HepG2 (cell line): ENCODE measurements around the gene LENEP. TPM values are rescaled to one million over a fixed set of nuclear protein-coding genes. Genes with fewer than 3 reads are reported as not detected.

Source experiments
- BRD4 ChIP-seq: sonication (generic); formaldehyde crosslinking; IDR thresholded peaks from 2 replicates; pipeline ENCODE4 v1.4.0; 2020; ENCODE audit warnings: missing genetic modification reagents
- GRHL1 ChIP-seq: sonication (generic); formaldehyde crosslinking; conservative IDR thresholded peaks from 2 replicates; pipeline ENCODE4 v1.8.0; 2022; ENCODE audit warnings: missing genetic modification reagents
- HNF4G ChIP-seq, 2 experiments: sonication (generic) in 1 of 2; formaldehyde crosslinking in 1 of 2; IDR thresholded peaks; 2 replicates each; pipeline versions ENCODE4 v1.4.0 to v1.6.1; 2011 to 2020; ENCODE audit warnings: borderline replicate concordance in 2 of 2, low read depth in 2 of 2, mild to moderate bottlenecking in 2 of 2, low read length in 1 of 2, missing genetic modification reagents in 1 of 2, moderate library complexity in 1 of 2
- HNRNPL ChIP-seq: fragments of 200-400 bp; formaldehyde crosslinking; IDR thresholded peaks from 2 replicates; pipeline ENCODE4 v1.6.1; 2017; ENCODE audit warnings: mild to moderate bottlenecking, low read depth, low read length
- KDM6A ChIP-seq: IDR thresholded peaks from 2 replicates; pipeline ENCODE4 v1.6.1; 2016; ENCODE audit warnings: low read depth
- MIER2 ChIP-seq: IDR thresholded peaks from 2 replicates; pipeline ENCODE4 v1.6.1; 2016; ENCODE audit warnings: missing biosample characterization, missing genetic modification reagents
- NFE2L1 ChIP-seq: sonication (generic); formaldehyde crosslinking; IDR thresholded peaks from 2 replicates; pipeline ENCODE4 v1.4.0; 2020; ENCODE audit warnings: missing genetic modification reagents, mild to moderate bottlenecking, borderline replicate concordance
- NFYC ChIP-seq: IDR thresholded peaks from 2 replicates; pipeline ENCODE4 v1.6.1; 2016; ENCODE audit warnings: missing genetic modification reagents, missing compliant biosample characterization
- PITX1 ChIP-seq: sonication (generic); formaldehyde crosslinking; IDR thresholded peaks from 2 replicates; pipeline ENCODE4 v1.5.1; 2020; ENCODE audit warnings: mild to moderate bottlenecking, missing genetic modification reagents
- POGZ ChIP-seq: sonication (generic); formaldehyde crosslinking; IDR thresholded peaks from 2 replicates; pipeline ENCODE4 v1.4.0; 2020; ENCODE audit warnings: mild to moderate bottlenecking, missing genetic modification reagents
- SIX4 ChIP-seq: sonication (generic); formaldehyde crosslinking; IDR thresholded peaks from 2 replicates; pipeline ENCODE4 v1.4.0; 2020; ENCODE audit warnings: missing genetic modification reagents
- SKIL ChIP-seq: sonication (generic); formaldehyde crosslinking; IDR thresholded peaks from 2 replicates; pipeline ENCODE4 v1.8.0; 2022; ENCODE audit warnings: missing genetic modification reagents, mild to moderate bottlenecking, moderate library complexity, borderline replicate concordance
- TFE3 ChIP-seq: IDR thresholded peaks from 2 replicates; pipeline ENCODE4 v1.6.1; 2016
- TSC22D2 ChIP-seq: sonication (generic); formaldehyde crosslinking; IDR thresholded peaks from 2 replicates; pipeline ENCODE4 v1.5.1; 2020; ENCODE audit warnings: missing genetic modification reagents, mild to moderate bottlenecking, borderline replicate concordance
- ZNF18 ChIP-seq: sonication (generic); formaldehyde crosslinking; IDR thresholded peaks from 2 replicates; pipeline ENCODE4 v1.8.0; 2022; ENCODE audit warnings: mild to moderate bottlenecking, missing genetic modification reagents; ENCODE audit not compliant: insufficient replicate concordance
- ZNF224 ChIP-seq: sonication (generic); formaldehyde crosslinking; IDR thresholded peaks from 2 replicates; pipeline ENCODE4 v1.5.0; 2020; ENCODE audit warnings: mild to moderate bottlenecking, missing genetic modification reagents
- ZNF562 ChIP-seq: sonication (generic); formaldehyde crosslinking; IDR thresholded peaks from 2 replicates; pipeline ENCODE4 v1.8.0; 2022; ENCODE audit warnings: missing genetic modification reagents, borderline replicate concordance
- ZSCAN20 ChIP-seq: sonication (generic); formaldehyde crosslinking; IDR thresholded peaks from 2 replicates; pipeline ENCODE4 v1.4.0; 2020; ENCODE audit warnings: missing genetic modification reagents, mild to moderate bottlenecking, borderline replicate concordance
- ZUFSP ChIP-seq: sonication (generic); formaldehyde crosslinking; IDR thresholded peaks from 2 replicates; pipeline ENCODE4 v1.9.0; 2021; ENCODE audit warnings: missing genetic modification reagents, mild to moderate bottlenecking, borderline replicate concordance
- polyA plus RNA-seq, 8 experiments: library from polyadenylated mRNA; depleted of rRNA in 3 of 8; stranded (reverse) in 7 of 8; unstranded in 1 of 8; fragments of >200 nt; fragmentation: Illumina TruSeq in 4 of 8; extraction: Trizol in 4 of 8; gene quantifications; 2 replicates each; pipeline versions ENCODE4 v1.2.1 to v1.2.3, GENCODE V29; 2011 to 2016; ENCODE audit warnings: low read depth in 4 of 8, missing spikeins in 1 of 8, mixed read lengths in 1 of 8; ENCODE audit not compliant: insufficient read depth in 1 of 8
- total RNA-seq, 5 experiments: library from RNA; depleted of rRNA; stranded (reverse); fragments of >200 nt; fragmentation: Illumina TruSeq; extraction: Trizol; gene quantifications; 2 replicates each; pipeline ENCODE4 v1.2.3, GENCODE V29; 2016; ENCODE audit warnings: low read depth in 1 of 5

The LENEP gene
- total and polyA plus RNA-seq, 2 of the 13 experiments (the other 11 are each of a cell fraction or from before 2014, with no cell fraction given) = 0.29 TPM; not detected in 1

- no peak for TF ChIP-seq ZUFSP (CRISPR knock-in tag)
- TF ChIP-seq ZSCAN20 (CRISPR knock-in tag) = no peak
- no peak for TF ChIP-seq POGZ (CRISPR knock-in tag)
- TF ChIP-seq TFE3 (CRISPR knock-in tag) = no peak; the same call in 1 of the 2 replicates
- TF ChIP-seq BRD4 (CRISPR knock-in tag) = peak; percentile 84; the same call in 1 of the 2 replicates
- TF ChIP-seq ZNF18 (CRISPR knock-in tag) = no peak
- TF ChIP-seq MIER2 (CRISPR knock-in tag) = 0 out of 2 replicates have a peak, but pooled peaks have one; percentile 10
- peak; percentile 73 for TF ChIP-seq KDM6A
- peak; percentile 64; the same call in 1 of the 2 replicates for TF ChIP-seq PITX1
- TF ChIP-seq SKIL = no peak; the same call in 1 of the 2 replicates
- no peak for TF ChIP-seq GRHL1 (CRISPR knock-in tag)
- TF ChIP-seq TSC22D2 (CRISPR knock-in tag) = peak; percentile 74; the same call in 1 of the 2 replicates
- TF ChIP-seq SIX4 (CRISPR knock-in tag) = no peak
- TF ChIP-seq HNRNPL = no peak
- peak; percentile 36; the same call in 1 of the 2 replicates for TF ChIP-seq HNF4G (IDR thresholded peaks at IDR 0.05; ENCODE audit: borderline replicate concordance, low read depth, low read length)
- no peak for TF ChIP-seq HNF4G (CRISPR knock-in tag; IDR thresholded peaks at IDR 0.05; ENCODE audit: borderline replicate concordance, low read depth)
- no peak for TF ChIP-seq ZNF562
- no peak for TF ChIP-seq NFE2L1 (CRISPR knock-in tag)
- peak; percentile 48; the same call in 1 of the 2 replicates for TF ChIP-seq NFYC (CRISPR knock-in tag)
- TF ChIP-seq ZNF224 = no peak
Measured at GRCh38 chr1:154972517-154973343, 20.7 kb upstream of the LENEP start (continued).
